HK-2 (cell line): ENCODE data around the gene CTSL.

Experiments used
- DNase-seq: peaks from one replicate; pipeline ENCODE4 v3.0.0-alpha.2; 2018; ENCODE audit not compliant: unreplicated experiment

CTSL gene

DNA sequence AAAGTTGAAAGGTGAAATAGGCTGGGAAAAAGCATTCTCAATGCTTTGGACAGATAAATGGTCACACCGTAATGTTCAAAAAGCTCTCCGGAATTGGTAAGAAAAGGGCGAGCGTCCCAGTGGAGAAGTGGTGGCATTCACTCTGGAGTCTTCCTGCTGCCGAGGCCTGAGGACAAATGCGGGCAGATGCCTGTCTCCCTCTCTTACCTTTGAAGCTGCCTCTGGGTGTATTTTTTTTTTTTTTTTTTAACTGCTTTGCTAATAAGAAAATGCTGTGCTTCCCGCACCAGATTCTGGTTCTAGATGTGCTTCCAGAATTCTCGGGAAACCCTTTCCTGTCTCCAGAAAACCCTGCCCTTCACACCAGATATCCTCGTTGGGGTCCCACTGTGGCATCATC lies 24.4 kb upstream of the CTSL start:
- DNase-seq: no peak

DNA sequence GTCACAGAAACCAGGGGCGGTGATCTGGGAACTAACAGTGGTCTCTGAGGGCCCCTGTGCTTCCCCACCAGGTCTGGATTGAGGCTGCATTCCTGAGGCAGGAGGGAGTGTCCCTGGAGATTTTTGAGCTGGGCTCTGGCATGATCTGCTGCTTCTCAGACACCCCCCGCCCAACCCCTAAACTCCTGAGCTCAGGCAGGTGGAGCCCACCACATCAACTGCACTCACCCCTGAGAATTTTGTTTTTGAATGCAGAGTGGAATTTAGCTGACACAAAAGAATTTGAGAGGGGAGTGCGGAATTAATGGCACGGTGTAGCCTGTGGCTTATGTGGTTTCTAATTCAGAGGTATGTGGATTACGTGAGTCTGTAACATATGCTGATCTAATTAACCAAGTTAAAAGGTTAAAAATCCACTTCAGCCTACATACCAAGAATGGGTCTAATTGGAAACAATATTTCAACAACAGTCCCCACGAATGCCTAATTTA lies 23.9 kb upstream of the CTSL start:
- no peak for DNase-seq

DNA sequence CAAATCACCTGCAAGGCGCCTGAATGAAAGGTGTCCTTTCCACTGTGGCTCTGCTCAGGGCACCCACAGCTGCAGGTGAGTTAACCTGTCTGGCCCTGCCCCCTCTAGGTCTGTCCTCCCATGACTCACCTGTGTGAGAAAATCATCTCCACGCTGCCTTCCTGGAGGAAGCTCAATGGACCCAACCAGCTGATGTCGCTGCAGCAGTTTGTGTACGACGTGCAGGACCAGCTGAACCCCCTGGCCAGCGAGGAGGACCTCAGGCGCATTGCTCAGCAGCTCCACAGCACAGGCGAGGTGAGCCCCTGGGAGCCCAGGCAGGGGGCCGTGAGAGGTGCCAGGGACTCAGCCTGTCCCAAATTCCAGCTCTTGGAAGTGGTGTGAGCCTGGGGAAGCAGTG lies 23.0 kb upstream of the CTSL start:
- no peak for DNase-seq

DNA sequence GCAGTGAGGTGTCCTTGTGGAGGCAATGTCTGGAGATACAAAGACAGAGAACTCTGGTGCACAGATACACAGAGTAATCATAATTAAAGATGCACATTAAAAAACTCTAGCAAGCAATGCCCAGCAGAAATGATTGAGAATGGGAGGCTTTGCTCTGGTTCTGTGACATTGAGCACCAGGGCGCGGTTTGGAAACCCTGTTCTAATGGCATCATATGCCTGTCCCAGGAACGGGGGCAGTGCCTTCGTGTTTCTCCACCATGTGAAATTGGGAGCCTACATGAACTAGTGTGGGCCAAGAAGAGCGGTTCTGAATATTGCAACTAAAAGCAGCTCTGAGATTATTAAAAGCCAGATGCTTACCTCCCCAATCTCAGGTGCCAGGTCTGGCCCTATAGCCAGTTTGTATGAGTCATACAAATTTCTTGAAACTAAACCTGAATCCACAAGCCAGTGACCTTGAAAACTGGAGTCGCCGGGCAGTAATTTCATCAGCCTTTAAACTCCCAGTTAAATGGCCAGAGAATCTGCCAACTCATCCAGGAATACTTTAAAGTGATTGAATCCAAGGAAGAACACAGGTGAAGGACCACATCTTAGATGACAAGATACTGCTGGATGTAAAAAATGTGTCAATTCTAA lies 22.2 kb upstream of the CTSL start:
- DNase-seq: no peak

DNA sequence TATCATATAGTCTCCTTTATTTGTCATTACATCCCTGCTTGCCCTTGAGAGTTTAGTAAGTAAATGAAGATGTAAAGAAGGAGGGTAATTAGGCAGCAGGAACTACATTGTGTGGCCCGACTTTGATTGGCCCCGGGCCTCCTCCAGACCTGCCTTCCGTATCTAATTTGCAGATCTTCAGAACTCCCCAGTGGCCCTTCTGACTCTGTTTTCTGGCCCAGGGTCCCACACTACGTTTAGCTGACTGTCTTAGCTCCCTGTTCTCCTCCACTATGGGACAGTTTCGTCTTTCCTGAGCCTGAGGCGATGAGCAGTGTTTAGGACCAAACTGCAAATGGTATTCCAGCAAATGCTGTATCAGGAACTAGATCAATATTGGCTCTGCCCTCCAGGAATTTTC lies 21.6 kb upstream of the CTSL start:
- no peak for DNase-seq

DNA sequence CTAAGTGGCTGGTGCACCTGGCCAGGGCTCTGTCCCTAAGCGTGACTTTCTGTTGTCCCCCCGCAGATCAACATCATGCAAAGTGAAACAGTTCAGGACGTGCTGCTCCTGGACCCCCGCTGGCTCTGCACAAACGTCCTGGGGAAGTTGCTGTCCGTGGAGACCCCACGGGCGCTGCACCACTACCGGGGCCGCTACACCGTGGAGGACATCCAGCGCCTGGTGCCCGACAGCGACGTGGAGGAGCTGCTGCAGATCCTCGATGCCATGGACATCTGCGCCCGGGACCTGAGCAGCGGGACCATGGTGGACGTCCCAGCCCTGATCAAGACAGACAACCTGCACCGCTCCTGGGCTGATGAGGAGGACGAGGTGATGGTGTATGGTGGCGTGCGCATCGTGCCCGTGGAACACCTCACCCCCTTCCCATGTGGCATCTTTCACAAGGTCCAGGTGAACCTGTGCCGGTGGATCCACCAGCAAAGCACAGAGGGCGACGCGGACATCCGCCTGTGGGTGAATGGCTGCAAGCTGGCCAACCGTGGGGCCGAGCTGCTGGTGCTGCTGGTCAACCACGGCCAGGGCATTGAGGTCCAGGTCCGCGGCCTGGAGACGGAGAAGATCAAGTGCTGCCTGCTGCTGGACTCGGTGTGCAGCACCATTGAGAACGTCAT lies 19.7 kb upstream of the CTSL start:
- no peak for DNase-seq

DNA sequence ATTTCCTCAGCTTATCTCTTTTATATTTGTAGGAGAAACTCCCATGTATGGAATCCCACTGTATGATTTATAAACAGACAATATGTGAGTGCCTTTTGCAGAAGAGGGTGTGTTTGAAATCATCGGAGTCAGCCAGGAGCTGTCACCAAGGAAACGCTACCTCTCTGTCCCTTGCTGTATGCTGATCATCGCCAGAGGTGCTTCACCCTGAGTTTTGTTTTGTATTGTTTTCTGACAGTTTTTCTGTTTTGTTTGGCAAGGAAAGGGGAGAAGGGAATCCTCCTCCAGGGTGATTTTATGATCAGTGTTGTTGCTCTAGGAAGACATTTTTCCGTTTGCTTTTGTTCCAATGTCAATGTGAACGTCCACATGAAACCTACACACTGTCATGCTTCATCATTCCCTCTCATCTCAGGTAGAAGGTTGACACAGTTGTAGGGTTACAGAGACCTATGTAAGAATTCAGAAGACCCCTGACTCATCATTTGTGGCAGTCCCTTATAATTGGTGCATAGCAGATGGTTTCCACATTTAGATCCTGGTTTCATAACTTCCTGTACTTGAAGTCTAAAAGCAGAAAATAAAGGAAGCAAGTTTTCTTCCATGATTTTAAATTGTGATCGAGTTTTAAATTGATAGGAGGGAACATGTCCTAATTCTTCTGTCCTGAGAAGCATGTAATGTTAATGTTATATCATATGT lies 18.0 kb upstream of the CTSL start:
- DNase-seq: no peak

DNA sequence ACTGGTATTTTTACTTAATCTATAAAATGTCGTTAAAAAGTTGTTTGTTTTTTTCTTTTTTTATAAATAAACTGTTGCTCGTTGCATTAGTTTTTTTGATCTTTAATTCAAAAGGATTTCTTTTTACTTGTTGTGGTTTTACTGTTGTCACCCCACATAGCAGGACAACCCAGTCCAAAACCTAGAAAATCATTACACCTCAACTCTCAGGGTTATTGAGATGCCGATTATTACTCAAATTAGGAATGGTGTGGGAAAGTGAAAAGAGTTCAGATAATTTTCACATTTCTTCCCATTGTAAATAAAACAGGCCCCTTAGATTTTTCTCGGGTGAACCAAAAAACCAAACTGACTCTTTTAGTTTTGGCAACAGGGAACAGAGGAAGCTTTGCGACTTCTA lies 17.4 kb upstream of the CTSL start:
- DNase-seq: no peak

DNA sequence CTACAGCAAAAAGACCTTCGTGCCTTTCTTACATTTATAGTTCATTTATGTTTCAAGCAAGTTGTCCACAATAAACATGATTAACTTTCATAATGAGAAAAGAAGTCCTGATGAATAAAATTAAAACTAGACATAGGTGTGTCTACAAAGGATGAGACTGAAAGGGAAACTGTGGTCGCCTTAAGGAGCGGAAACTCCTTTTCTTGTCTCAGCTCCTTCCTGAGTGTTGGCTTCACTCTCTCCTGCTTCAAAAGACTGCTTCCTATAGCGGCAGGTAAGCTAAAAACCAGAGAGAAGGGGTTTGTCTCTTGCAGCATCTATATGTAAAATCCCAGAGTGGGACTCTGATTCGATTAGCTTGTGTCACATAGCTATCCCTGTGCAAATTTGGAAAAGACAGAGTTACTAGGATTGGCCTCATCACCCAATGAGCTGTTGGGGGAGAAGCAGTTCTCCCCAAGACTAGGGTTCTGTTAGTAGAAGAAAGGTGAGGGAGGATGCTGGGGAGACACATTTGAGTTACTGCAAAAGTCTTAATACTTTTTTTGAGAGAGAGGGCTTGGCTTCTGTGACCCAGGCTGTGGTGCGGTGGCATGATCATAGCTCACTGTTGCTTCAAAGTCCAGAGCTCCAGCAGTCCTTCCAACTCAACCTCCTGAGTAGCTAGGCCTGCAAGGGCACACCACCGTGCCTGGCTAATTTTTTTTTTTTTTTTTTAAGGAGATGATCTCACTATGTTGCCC lies 16.8 kb upstream of the CTSL start:
- no peak for DNase-seq

DNA sequence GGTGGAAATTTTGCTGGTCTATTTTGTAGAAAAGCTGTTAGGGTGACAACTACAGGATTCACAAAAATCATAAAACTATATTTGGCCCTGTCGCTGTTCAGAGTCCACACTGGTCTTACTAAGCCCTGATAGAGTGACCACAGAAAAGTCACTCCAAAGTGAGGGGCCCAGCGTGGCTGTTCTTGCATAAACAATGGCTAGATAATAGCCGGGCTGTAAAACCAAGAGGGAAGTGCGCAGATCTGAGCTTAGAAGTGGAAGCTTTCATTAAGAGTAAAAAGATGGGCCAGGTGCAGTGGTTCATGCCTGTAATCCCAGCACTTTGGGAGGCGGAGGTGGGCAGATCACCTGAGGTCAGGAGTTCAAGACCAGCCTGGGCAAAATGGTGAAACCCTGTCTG lies 15.5 kb upstream of the CTSL start:
- no peak for DNase-seq

DNA sequence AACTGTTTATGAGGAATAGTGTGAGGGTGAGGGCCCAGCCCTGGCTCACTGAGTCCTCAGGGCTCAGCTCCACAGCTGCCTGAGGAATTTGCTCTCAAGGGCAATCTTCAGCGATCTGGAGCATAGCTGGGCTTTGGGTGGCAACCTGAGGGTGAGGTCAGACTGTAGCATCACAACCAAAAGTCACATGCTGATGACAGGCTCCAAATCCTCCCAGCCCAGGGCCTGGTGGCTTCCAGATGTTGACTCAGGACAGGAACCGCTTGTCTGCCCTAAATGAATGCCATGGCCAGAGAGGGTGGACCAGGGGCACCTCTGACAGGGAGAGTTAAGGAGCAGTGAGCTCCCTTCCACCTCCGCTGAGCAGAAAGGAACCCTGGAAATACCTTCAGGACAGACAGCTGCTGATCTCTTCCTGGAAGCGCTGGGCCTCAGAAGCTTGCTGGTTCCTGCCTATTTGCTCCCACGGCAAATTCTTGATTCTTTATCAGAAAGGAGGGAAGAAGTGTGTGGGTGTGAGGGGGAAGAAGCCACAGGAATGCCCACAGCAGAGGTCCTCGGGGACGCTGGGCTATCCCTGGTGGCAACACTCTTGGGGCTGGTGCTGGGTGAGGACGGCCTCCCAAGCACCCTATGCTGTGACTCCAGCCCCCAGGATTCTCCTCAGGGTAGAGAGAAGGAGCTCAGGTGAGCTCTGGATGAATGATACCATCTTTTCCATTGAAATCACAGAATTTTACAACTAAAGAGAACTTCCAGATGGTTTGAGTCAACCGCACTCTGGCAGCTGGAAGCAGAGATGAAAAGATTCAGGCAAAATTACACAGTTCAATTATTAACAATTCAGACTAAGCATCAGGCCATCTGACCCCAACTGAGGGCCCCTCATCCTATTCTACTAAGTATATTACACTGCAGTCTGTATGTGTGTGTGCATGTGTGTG lies 13.8 kb upstream of the CTSL start:
- DNase-seq: peak; percentile 51

DNA sequence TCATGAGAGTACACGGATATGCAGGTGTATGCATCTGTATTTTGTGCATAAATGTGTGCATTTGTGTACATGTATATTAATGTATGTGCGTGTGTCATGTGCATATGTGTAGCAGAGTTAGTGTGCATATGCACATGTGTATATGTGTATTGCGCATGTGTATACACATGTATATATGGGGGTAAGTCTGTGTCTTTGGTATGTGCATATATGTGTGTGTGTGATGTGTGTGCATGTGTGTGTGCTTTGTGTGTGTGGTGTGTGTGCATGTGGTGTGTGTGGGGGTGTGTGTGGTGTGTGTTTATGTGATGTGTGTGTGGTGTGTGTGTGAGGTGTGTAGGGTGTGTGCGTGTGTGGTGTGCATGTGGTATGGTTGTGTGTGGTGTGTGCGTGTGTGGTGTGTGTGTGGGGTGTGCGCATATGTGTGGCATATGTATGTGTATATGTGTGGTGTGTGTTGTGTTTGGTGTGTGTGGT lies 13.1 kb upstream of the CTSL start:
- no peak for DNase-seq

DNA sequence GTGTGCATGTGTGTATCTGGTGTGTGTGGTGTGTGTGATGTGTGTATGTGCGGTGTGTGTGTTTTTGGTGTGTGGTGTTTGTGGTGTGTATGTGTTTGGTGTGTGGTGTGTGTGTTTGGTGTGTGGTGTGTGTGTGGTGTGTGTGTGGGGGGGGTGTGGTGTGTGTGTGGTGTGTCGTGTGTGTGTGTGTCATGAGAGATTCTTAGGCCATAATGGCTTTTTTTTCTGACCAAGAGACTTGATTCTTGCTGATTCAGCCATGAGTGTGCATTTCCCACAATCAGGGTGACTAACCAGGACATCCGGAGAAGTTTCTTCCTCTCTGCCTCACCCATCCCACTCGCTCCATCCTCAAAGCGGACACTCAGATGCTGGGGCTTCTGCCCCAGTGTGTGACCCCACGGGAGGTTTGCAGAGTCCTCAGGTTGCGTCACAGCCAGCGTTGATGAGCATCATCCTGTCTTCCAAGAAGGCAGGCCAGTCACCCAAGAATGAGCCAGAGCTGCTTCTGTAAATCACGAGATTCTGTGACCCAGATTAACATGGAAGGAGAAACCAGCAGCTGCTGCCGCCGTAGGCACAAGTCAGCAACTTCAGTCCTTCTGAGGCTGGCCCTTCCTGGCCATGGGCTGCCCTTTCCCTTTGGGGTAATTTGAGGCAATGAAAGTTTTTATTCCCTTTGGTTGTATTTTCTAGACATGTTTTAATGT lies 12.5 kb upstream of the CTSL start:
- peak; percentile 88 for DNase-seq

DNA sequence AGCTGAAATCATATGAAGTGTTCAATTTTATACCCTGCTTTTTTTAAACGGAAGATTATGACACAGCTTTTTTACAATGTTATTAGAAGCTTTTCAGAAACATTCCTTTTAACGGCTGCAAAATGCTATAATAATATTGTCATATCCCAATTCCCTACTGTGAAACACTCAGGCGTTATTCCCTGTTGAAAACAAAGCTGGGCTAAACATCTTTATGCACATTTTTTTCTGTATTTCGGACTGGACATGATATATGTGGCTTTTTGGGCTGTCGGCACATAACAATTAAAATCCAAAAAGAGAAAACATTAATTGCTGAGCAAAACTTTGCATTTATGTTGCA lies 12.0 kb upstream of the CTSL start:
- DNase-seq: no peak

DNA sequence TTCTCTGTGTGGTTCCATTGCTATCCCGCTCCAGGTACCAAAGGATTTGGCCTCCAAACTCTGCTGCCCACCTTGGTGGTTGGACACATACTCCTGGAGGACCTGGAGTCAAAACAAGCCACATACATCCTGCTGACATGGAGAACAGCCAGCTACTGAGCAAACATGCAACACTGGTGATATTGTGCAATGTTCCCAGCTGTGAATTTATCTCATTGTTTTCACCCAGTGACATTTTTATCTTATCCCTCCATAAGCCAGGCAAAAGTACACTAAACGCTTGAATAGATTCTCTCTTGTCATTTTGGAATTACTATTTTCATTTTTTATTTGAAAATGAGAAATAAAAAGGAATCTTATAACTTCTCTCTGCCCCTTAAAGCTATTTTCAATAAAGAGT lies 11.1 kb upstream of the CTSL start:
- no peak for DNase-seq

DNA sequence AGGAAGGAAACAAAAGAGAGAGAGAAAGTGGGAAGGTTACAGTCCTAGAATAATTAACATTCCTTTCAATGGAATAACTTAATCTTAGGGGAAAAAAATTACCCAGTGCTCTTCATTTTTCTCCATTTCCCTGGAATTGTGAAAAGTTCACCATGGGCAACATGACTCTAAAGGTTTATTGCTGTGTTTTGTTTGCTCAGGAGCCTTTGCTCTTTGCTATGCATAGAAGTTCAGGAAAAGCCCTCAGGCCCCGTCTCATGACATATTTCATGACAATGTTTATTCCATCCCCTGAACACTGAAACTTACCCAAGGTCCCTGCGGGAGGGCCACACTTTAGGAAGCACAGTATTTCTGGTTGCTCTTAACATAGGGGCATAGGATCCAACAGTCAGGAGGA lies 9.8 kb upstream of the CTSL start:
- no peak for DNase-seq

DNA sequence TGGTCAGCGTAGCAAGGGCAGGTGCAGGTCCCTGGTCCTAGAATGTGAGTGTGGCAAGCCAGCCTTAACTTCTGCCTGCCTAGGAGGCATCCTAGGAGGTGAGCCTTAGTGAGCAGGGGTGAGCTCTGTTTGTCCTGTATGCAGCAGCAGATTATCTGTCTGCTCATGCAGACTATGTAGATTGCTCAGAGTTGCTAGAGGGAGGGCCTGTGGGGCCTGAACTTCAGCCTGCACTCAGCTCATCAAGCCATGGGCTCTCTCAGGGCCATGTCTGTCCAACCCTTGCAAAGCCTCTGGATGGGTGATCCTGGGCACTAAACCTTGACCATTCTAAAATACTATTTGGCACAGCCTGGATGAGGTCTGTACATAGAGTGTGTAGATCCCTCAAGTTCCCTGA lies 8.5 kb upstream of the CTSL start:
- DNase-seq: no peak

DNA sequence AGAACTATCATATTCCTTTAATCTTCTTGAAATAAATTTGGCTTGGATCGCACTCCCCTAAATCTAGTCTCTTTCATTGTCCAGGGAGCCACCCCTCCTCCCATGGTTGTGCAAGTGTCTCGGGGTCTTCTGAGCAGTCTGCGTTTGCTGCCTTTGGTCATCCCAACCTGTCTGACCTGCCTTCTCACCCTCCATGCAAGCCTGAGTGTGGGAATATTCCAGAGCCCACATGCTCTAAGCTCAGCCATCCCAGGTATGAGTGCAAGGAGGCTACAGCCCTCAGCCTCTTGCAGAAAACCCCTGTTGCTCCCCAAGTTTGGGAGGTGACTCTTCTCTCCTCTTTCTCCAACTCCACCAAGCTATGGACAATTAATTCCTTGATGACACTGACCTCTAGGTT lies 7.7 kb upstream of the CTSL start:
- DNase-seq: no peak

DNA sequence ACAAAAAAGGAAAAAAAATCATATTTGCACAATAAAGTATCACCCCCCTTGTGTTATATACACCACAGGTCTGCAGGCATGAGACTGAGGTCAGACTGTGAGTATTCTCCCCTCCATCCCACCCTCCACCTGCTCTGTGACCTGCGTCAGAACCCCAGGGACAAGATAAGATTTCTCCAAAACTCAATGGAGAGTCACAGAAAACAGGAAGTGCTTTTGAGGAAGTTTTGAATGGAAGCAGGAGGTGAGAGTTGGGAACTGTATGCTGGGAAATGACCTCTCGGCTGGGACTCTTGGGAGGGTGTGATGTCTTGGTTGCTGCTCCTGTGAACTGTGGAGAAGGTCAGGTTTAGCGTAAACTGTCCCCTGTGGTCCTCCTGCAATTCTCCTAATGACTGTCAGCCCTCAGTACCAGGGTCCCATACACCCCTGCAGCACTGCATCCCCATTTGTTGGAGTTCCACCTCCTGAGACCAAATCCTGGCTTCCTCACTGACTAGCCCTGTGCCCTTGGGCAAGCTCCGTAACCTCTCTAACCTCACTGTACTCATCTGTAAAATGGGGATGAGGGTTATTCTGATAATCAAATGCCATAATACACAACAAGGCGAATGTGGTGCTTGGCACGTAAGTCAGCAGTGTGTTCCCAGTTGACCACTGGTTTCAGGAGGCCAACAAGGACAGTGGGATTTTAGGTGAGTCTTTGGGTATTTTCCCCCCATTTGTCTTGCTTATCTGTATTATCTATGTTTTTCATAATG lies 6.9 kb upstream of the CTSL start:
- no peak for DNase-seq

DNA sequence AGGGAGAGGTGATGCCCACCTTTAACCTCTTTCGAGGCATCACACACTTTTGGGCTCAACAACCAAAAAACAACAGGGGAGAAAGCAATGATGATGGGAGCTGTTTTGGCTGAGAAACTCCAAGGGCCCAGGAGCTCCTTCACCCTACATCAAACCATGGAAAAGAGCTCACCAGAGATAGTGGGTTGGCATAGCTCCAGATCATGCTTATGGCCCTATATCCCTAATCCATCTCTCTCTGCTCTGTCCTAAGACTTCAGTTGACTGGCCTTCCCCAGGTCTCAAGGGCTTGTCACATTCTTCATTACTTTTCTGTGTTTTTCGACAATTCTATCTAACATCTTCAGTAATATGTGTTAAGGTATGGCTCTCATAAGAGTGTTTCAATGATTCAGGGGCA lies 5.7 kb upstream of the CTSL start:
- DNase-seq: no peak
